Suprapubic skin (tissue), 4 donors: Measurements from ENCODE around the gene GPSM3. TPM values are rescaled to one million over a fixed set of nuclear protein-coding genes. Genes with fewer than 3 reads are reported as not detected.
"Not testable (repeated sequence)": the region's sequence is repeated elsewhere in the genome, so short reads cannot be mapped to it uniquely, and the experiment has no call there.

Experiments
- DNase-seq, 2 donors: peaks; one replicate each; pipeline ENCODE4 v3.0.0-alpha.2; 2019; ENCODE audit warnings: low spot score in 2 of 2
- H3K27ac ChIP-seq: fragments of 200-600 bp; sonication (generic); one replicate; pipeline ENCODE4 v1.5.1; 2019
- H3K27me3 ChIP-seq: fragments of 200-600 bp; sonication (generic); one replicate; pipeline ENCODE4 v1.5.1; 2019
- H3K36me3 ChIP-seq: fragments of 200-600 bp; sonication (generic); one replicate; pipeline ENCODE4 v1.5.1; 2019
- H3K4me1 ChIP-seq: fragments of 200-600 bp; sonication (generic); one replicate; pipeline ENCODE4 v1.5.1; 2019
- H3K4me3 ChIP-seq: fragments of 200-600 bp; sonication (generic); one replicate; pipeline ENCODE4 v1.5.1; 2019; ENCODE audit warnings: mild to moderate bottlenecking
- H3K9me3 ChIP-seq: fragments of 200-600 bp; sonication (generic); one replicate; pipeline ENCODE4 v1.5.1; 2019
- CTCF ChIP-seq, 2 donors: fragments of 200-600 bp in 1 of 2; fragments of 450-650 bp in 1 of 2; sonication (generic) in 1 of 2; IDR thresholded peaks; one replicate each; pipeline ENCODE4 v1.5.1; 2016 to 2019; ENCODE audit warnings: antibody characterized with exemption in 2 of 2, mild to moderate bottlenecking in 1 of 2, moderate library complexity in 1 of 2
- EP300 ChIP-seq: sonication (generic); formaldehyde crosslinking; IDR thresholded peaks from one replicate; pipeline ENCODE4 v1.6.1; 2017; ENCODE audit warnings: antibody characterized with exemption
- POLR2A ChIP-seq, 2 donors: fragments of 450-650 bp; IDR thresholded peaks; one replicate each; pipeline ENCODE4 v1.6.1; 2017; ENCODE audit warnings: antibody characterized with exemption in 2 of 2, mild to moderate bottlenecking in 2 of 2, moderate library complexity in 2 of 2
- POLR2AphosphoS5 ChIP-seq, 3 donors: sonication (generic); formaldehyde crosslinking; IDR thresholded peaks; one replicate each; pipeline ENCODE4 v1.6.1; 2017; ENCODE audit warnings: antibody characterized with exemption in 3 of 3
- WGBS: methylation state at CpG from one replicate; pipeline ENCODE4 v1.1.5; 2018; 5-methylcytosine and 5-hydroxymethylcytosine counted together
- total RNA-seq, 4 donors: library from RNA; depleted of rRNA; stranded (reverse); fragments of >200 nt; gene quantifications; one replicate each; pipeline ENCODE4 v1.1.0, GENCODE V29; 2016

GPSM3 gene
- total RNA-seq, 4 donors from 2014 or later = 4.8 to 5.5 (median 5.1) TPM

GRCh38 chr6:32213649-32214048 is 21.2 kb upstream of the GPSM3 start:
- H3K36me3 ChIP-seq = no peaks in the 10 kb centered on the region
- DNase-seq = no peak
- no peaks in the 10 kb centered on the region for H3K9me3 ChIP-seq
- WGBS = 92% methylated on average over 6 of the region's 6 CpGs
- H3K4me1 ChIP-seq = peaks cover 3% of the 10 kb centered on the region
- no peaks in the 10 kb centered on the region for H3K27me3 ChIP-seq
- no peak overlapping the region for H3K27ac ChIP-seq
- H3K4me3 ChIP-seq = no peak overlapping the region
- TF ChIP-seq CTCF (IDR thresholded peaks at IDR 0.05) (no peak), POLR2A (IDR thresholded peaks at IDR 0.05) (no peak), EP300 (no peak), POLR2AphosphoS5 (IDR thresholded peaks at IDR 0.05) (no peak)

- no peak overlapping the region for H3K4me3 ChIP-seq
- H3K27ac ChIP-seq = peak overlapping the region; percentile 24
- WGBS = 81% methylated on average over 12 of the region's 12 CpGs
- no peaks in the 10 kb centered on the region for H3K9me3 ChIP-seq
- no peak for DNase-seq
- no peaks in the 10 kb centered on the region for H3K27me3 ChIP-seq
- no peak for TF ChIP-seq POLR2A (IDR thresholded peaks at IDR 0.05)
- TF ChIP-seq CTCF (IDR thresholded peaks at IDR 0.05) = no peak
- no peak for TF ChIP-seq POLR2AphosphoS5 (IDR thresholded peaks at IDR 0.05)
- TF ChIP-seq EP300 = no peak
- H3K4me1 ChIP-seq = peaks cover 3% of the 10 kb centered on the region
- no peaks in the 10 kb centered on the region for H3K36me3 ChIP-seq
Observed at GRCh38 chr6:32212076-32212760, 19.8 kb upstream of the GPSM3 start.

- H3K27ac ChIP-seq, H3K4me1 ChIP-seq, H3K27me3 ChIP-seq, H3K9me3 ChIP-seq, H3K4me3 ChIP-seq, DNase-seq, H3K36me3 ChIP-seq: not testable (repeated sequence)
- 84% methylated on average over 4 of the region's 4 CpGs for WGBS
Observed at GRCh38 chr6:32211432-32211831, 19.0 kb upstream of the GPSM3 start.

- no peak for DNase-seq
- 91% methylated on average over 5 of the region's 5 CpGs for WGBS
- TF ChIP-seq POLR2A (IDR thresholded peaks at IDR 0.05) (no peak), POLR2AphosphoS5 (IDR thresholded peaks at IDR 0.05) (no peak), CTCF (IDR thresholded peaks at IDR 0.05) (no peak), EP300 (no peak)
Observed at GRCh38 chr6:32210191-32210601, 17.8 kb upstream of the GPSM3 start.

GRCh38 chr6:32208996-32209395 is 16.6 kb upstream of the GPSM3 start:
- Histone ChIP-seq H3K27ac (no peak overlapping the region), H3K36me3 (no peaks in the 10 kb centered on the region), H3K27me3 (no peaks in the 10 kb centered on the region), H3K4me1 (peaks cover 3% of the 10 kb centered on the region), H3K9me3 (no peaks in the 10 kb centered on the region), H3K4me3 (no peak overlapping the region)
- TF ChIP-seq POLR2AphosphoS5 (IDR thresholded peaks at IDR 0.05) (no peak), CTCF (IDR thresholded peaks at IDR 0.05) (no peak), POLR2A (IDR thresholded peaks at IDR 0.05) (no peak), EP300 (no peak)
- no peak for DNase-seq
- 90% methylated on average over 1 of the region's 1 CpG for WGBS

More at GRCh38 chr6:32210191-32210601, 17.8 kb upstream of the GPSM3 start:
- Histone ChIP-seq H3K9me3 (no peaks in the 10 kb centered on the region), H3K27me3 (no peaks in the 10 kb centered on the region), H3K4me1 (peaks cover 3% of the 10 kb centered on the region), H3K36me3 (no peaks in the 10 kb centered on the region), H3K4me3 (no peak overlapping the region), H3K27ac (no peak overlapping the region)
